ENCODE measurements around the gene PRPF6.
"Not testable (repeated sequence)": the region's sequence is repeated elsewhere in the genome, so short reads cannot be mapped to it uniquely, and the experiment has no call there.

The PRPF6 gene

GRCh38 chr20:63972312-63973159 is 8.4 kb upstream of the PRPF6 start:
- no peak for DNase-seq

- no peak for DNase-seq
Measured at GRCh38 chr20:63973160-63973479, 7.8 kb upstream of the PRPF6 start.

GRCh38 chr20:63973636-63974401 is 7.1 kb upstream of the PRPF6 start:
- peak in 53 of 56 donors; percentile 32 to 90 (median 74) for DNase-seq

GRCh38 chr20:63974402-63975200 is 6.3 kb upstream of the PRPF6 start:
- no peak for DNase-seq

GRCh38 chr20:63976511-63976910 is 4.4 kb upstream of the PRPF6 start:
- DNase-seq: not testable (repeated sequence)

- DNase-seq: no peak
Measured at GRCh38 chr20:63976980-63977738, 3.8 kb upstream of the PRPF6 start.

- DNase-seq: peak in 3 of 56 donors; percentile 10 to 24 (median 23)
Measured at GRCh38 chr20:63977739-63978276, 3.1 kb upstream of the PRPF6 start.

- DNase-seq: peak in 5 of 56 donors; percentile 15 to 32 (median 25)
Measured at GRCh38 chr20:63978319-63979228, 2.4 kb upstream of the PRPF6 start.

- no peak for DNase-seq
Measured at GRCh38 chr20:63979229-63979556, 1.7 kb upstream of the PRPF6 start.

GRCh38 chr20:63979557-63980316 is 1.2 kb upstream of the PRPF6 start, which contains the start of gene SAMD10:
TSS of gene SAMD10 (minus strand) at chr20:63979642. CDS start at chr20:63979467, 175 bp downstream.
- peak in 38 of 56 donors; percentile 27 to 83 (median 61) for DNase-seq

GRCh38 chr20:63980317-63980805 is 571 bp upstream of the PRPF6 start:
- peak in 17 of 56 donors; percentile 37 to 78 (median 68) for DNase-seq

- no peak for DNase-seq
Measured at GRCh38 chr20:63982937-63983336, 2.0 kb downstream of the PRPF6 start.

GRCh38 chr20:64000906-64001305 is 20.0 kb downstream of the PRPF6 start:
- no peak for DNase-seq

GRCh38 chr20:64001607-64002011 is 20.7 kb downstream of the PRPF6 start:
- no peak for DNase-seq

GRCh38 chr20:64003960-64004725 is 23.2 kb downstream of the PRPF6 start:
- DNase-seq: no peak

GRCh38 chr20:64005394-64005793 is 24.5 kb downstream of the PRPF6 start:
- DNase-seq: no peak

GRCh38 chr20:64006490-64006889 is 25.6 kb downstream of the PRPF6 start:
- peak in 13 of 56 donors; percentile 4 to 45 (median 16) for DNase-seq

- no peak for DNase-seq
Measured at GRCh38 chr20:64006902-64007301, 26.0 kb downstream of the PRPF6 start.

Measured in nucleus accumbens (tissue), 56 donors.